GM20000 (cell line): ENCODE results near the gene COPB2.

Experiments
- DNase-seq: peaks from one replicate; pipeline ENCODE4 v3.0.0; 2012; ENCODE audit warnings: low spot score
- TF ChIP-seq, protein P1 (sequence below): IDR thresholded peaks from 2 replicates; pipeline ENCODE4 v1.5.1; 2012; ENCODE audit warnings: mild to moderate bottlenecking, control low read depth; ENCODE audit errors: extremely low read depth, missing control alignments

The COPB2 gene

DNA sequence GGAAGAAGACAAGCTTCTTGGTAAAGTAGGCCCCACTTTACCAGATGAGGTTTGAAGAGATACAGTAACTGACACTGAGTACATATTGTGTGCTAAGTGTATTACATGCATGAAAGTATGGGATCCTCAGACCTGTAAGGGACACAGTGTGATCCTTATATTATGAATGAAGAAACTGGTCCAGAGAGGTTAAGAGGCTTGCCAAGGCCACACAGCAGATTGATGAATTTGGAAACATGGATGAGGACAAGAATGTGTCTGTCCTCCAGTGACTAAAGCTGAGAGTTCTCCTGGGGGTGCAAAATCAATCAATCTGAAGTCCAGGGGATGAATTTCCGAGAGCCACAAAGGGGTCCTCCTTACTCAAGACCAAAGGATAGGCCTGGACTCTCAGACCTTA is 77.0 kb downstream of the COPB2 start:
- TF ChIP-seq, protein P1, sequence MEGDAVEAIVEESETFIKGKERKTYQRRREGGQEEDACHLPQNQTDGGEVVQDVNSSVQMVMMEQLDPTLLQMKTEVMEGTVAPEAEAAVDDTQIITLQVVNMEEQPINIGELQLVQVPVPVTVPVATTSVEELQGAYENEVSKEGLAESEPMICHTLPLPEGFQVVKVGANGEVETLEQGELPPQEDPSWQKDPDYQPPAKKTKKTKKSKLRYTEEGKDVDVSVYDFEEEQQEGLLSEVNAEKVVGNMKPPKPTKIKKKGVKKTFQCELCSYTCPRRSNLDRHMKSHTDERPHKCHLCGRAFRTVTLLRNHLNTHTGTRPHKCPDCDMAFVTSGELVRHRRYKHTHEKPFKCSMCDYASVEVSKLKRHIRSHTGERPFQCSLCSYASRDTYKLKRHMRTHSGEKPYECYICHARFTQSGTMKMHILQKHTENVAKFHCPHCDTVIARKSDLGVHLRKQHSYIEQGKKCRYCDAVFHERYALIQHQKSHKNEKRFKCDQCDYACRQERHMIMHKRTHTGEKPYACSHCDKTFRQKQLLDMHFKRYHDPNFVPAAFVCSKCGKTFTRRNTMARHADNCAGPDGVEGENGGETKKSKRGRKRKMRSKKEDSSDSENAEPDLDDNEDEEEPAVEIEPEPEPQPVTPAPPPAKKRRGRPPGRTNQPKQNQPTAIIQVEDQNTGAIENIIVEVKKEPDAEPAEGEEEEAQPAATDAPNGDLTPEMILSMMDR = no peak
- DNase-seq = no peak

DNA sequence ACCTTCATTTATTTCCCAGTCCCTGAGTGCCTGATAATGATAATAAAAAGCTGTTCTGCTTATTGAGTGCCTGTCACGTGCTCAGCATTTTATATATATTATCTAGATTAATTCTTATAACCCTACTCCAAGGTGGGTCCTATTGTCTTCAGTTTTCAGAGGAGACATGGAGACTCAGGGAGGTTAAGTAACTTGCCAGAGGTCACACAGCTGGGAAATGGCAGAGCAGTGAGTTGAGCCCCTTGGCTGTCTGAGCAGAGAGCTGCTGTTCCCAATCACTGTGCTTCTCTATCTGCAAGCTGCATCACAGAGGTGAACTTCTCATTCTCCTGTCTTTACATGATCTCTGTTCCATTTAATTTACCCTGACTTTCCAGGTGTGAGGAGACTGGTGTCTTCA is 77.9 kb downstream of the COPB2 start:
- TF ChIP-seq, protein P1 = no peak
- DNase-seq = no peak

DNA sequence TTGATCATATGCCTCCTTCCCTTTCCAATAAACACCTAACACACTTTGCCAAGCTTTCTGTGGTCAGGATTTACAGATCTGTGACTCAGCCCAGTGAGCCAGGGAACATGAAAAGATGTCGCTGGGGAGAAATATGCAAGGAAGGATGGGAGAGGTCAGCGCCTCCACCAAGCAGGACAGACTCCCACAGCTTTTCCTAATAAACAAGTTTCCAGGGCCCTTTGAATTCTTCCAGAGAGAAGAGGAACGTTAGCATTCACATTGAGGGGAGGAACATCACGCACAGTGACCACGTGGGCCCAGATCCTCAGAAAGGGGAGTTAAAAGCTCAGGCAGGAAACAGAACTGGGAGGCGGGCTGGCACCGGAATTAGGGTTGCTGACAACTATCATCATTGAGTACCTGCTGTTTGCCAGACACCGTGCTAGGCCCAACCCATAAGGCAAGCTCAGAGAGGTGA is 78.9 kb downstream of the COPB2 start:
- TF ChIP-seq, protein P1 = no peak
- DNase-seq = no peak

DNA sequence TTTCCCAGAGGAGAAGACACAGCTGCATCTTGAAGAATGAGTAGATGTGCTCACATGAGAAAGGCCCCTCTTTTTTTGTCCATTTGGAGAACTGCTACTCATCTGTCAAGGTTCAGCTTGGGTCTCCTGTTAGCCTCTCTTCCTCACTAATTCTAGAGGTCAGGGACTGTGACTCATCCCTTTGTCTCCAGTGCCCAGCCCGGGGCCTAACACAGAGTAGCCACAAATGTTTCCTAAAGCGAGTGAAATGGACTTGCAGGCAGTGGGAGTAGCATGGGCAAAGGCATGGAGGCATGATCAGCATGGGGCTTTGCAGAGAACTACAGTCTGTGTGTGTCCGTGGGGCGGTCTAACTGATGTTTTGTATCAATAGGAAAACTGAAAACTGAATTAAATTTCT is 79.6 kb downstream of the COPB2 start:
- TF ChIP-seq, protein P1 = no peak
- DNase-seq = no peak

DNA sequence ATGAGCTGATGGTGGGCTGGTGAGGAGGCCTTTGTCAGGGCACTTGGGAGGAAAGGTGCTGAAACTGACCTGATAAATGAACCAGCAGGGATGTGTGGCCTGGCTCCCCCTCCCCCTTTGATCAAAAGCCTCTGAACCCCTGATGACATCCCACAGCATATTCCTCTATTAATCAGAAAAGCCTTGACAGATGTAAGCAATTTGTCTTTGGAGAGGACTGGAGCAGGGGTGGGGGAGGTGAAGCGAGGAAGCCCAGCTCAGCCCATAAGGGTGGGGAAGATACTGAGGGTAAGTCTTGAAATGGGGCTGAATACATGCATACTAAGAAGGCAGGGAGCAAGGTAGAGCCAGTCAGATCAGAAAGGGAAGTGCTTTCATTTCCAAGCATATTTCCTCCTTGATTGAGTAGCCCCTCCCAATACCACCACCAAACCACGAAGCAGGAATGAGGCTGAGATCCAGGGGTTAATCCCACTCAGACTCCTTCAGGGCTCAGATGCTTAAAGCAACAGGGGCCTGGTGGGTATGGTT is 80.3 kb downstream of the COPB2 start:
- TF ChIP-seq, protein P1 = no peak
- DNase-seq = no peak

- DNase-seq = no peak
- TF ChIP-seq, protein P1 = no peak
Observed at GRCh38 chr3:139308560-139308959, 80.9 kb downstream of the COPB2 start.

GRCh38 chr3:139307601-139308555 is 81.6 kb downstream of the COPB2 start:
- DNase-seq = no peak
- TF ChIP-seq, protein P1 = no peak
